ENCODE data around the gene NKAIN4. TPM values are rescaled to one million over a fixed set of nuclear protein-coding genes. Genes with fewer than 3 reads are reported as not detected.

Gene NKAIN4
- total RNA-seq, 2 experiments from 2014 or later: not detected

- ChIA-PET CTCF (ENCODE audit: unreplicated experiment) (no interaction called here), POLR2A (interaction anchor here (1.5 kb wide), 1 partner anchor 60 kb away, joined by 3 read pairs; no protein-coding TSS in a partner anchor)
- H3K9me2 ChIP-seq (ENCODE audit: insufficient read depth, low read length): no peaks in the 10 kb centered on the region
- H3K4me3 ChIP-seq (ENCODE audit: low read depth, low read length, poor library complexity, severe bottlenecking): no peak overlapping the region
- BruUV-seq (replicated peaks): no TSS peak
- no peaks in the 10 kb centered on the region for H3K9me3 ChIP-seq (ENCODE audit: low read length)
- H3K79me2 ChIP-seq (ENCODE audit: insufficient read depth, low read depth, low read length): no peaks in the 10 kb centered on the region
- no peak overlapping the region for H3K27ac ChIP-seq (ENCODE audit: low read depth, low read length, poor library complexity, severe bottlenecking)
- H2AFZ ChIP-seq (ENCODE audit: low read length): no peak overlapping the region
- no peaks in the 10 kb centered on the region for H4K20me1 ChIP-seq (ENCODE audit: insufficient read depth, low read length)
- TF ChIP-seq, protein P1, sequence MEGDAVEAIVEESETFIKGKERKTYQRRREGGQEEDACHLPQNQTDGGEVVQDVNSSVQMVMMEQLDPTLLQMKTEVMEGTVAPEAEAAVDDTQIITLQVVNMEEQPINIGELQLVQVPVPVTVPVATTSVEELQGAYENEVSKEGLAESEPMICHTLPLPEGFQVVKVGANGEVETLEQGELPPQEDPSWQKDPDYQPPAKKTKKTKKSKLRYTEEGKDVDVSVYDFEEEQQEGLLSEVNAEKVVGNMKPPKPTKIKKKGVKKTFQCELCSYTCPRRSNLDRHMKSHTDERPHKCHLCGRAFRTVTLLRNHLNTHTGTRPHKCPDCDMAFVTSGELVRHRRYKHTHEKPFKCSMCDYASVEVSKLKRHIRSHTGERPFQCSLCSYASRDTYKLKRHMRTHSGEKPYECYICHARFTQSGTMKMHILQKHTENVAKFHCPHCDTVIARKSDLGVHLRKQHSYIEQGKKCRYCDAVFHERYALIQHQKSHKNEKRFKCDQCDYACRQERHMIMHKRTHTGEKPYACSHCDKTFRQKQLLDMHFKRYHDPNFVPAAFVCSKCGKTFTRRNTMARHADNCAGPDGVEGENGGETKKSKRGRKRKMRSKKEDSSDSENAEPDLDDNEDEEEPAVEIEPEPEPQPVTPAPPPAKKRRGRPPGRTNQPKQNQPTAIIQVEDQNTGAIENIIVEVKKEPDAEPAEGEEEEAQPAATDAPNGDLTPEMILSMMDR (conservative IDR thresholded peaks at IDR 0.05; ENCODE audit: low read length): no peak
- no peak for TF ChIP-seq EZH2phosphoT487 (IDR thresholded peaks at IDR 0.05; ENCODE audit: borderline replicate concordance, low read depth, low read length)
- H3K4me1 ChIP-seq (ENCODE audit: insufficient read depth, low read length, poor library complexity, severe bottlenecking): no peaks in the 10 kb centered on the region
- DNase-seq (ENCODE audit: low spot score): no peak
- H3K36me3 ChIP-seq (ENCODE audit: insufficient read depth, low read length): peaks cover 25% of the 10 kb centered on the region; the same call in 1 of the 2 replicates
- no peak overlapping the region for H3K4me2 ChIP-seq (ENCODE audit: low read length)
- intact Hi-C loops (cut with micrococcal nuclease; ENCODE audit: unreplicated experiment): no loop called here
These were observed 30.3 kb upstream of the NKAIN4 start for GRCh38 chr20:63284544-63284949.

- Histone ChIP-seq H3K9me2 (ENCODE audit: insufficient read depth, low read length) (no peaks in the 10 kb centered on the region), H3K4me3 (ENCODE audit: low read depth, low read length, poor library complexity, severe bottlenecking) (no peak overlapping the region), H3K79me2 (ENCODE audit: insufficient read depth, low read depth, low read length) (no peaks in the 10 kb centered on the region), H4K20me1 (ENCODE audit: insufficient read depth, low read length) (no peaks in the 10 kb centered on the region), H3K36me3 (ENCODE audit: insufficient read depth, low read length) (peaks cover 29% of the 10 kb centered on the region; the same call in 1 of the 2 replicates), H3K4me2 (ENCODE audit: low read length) (no peak overlapping the region), H3K4me1 (ENCODE audit: insufficient read depth, low read length, poor library complexity, severe bottlenecking) (no peaks in the 10 kb centered on the region), H2AFZ (ENCODE audit: low read length) (no peak overlapping the region), H3K27ac (ENCODE audit: low read depth, low read length, poor library complexity, severe bottlenecking) (no peak overlapping the region), H3K9me3 (ENCODE audit: low read length) (no peaks in the 10 kb centered on the region)
- TF ChIP-seq, protein P1 (conservative IDR thresholded peaks at IDR 0.05; ENCODE audit: low read length): no peak
- TF ChIP-seq EZH2phosphoT487 (IDR thresholded peaks at IDR 0.05; ENCODE audit: borderline replicate concordance, low read depth, low read length): no peak
- DNase-seq (ENCODE audit: low spot score): no peak
- ChIA-PET POLR2A (interaction anchor here (1.5 kb wide), 1 partner anchor 60 kb away, joined by 3 read pairs; no protein-coding TSS in a partner anchor), CTCF (ENCODE audit: unreplicated experiment) (no interaction called here)
- no TSS peak for BruUV-seq (replicated peaks)
- intact Hi-C loops (cut with micrococcal nuclease; ENCODE audit: unreplicated experiment): no loop called here
These were observed 29.8 kb upstream of the NKAIN4 start for GRCh38 chr20:63284083-63284440.

GRCh38 chr20:63283397-63284082 is 29.3 kb upstream of the NKAIN4 start:
- no TSS peak for BruUV-seq (replicated peaks)
- Histone ChIP-seq H3K4me3 (ENCODE audit: low read depth, low read length, poor library complexity, severe bottlenecking) (no peak overlapping the region), H3K4me2 (ENCODE audit: low read length) (no peak overlapping the region), H3K9me3 (ENCODE audit: low read length) (no peaks in the 10 kb centered on the region), H3K4me1 (ENCODE audit: insufficient read depth, low read length, poor library complexity, severe bottlenecking) (no peaks in the 10 kb centered on the region), H4K20me1 (ENCODE audit: insufficient read depth, low read length) (no peaks in the 10 kb centered on the region), H3K79me2 (ENCODE audit: insufficient read depth, low read depth, low read length) (no peaks in the 10 kb centered on the region), H3K27ac (ENCODE audit: low read depth, low read length, poor library complexity, severe bottlenecking) (no peak overlapping the region), H3K36me3 (ENCODE audit: insufficient read depth, low read length) (peaks cover 29% of the 10 kb centered on the region; the same call in 1 of the 2 replicates), H3K9me2 (ENCODE audit: insufficient read depth, low read length) (no peaks in the 10 kb centered on the region), H2AFZ (ENCODE audit: low read length) (no peak overlapping the region)
- DNase-seq (ENCODE audit: low spot score): no peak
- POLR2A ChIA-PET: no interaction called here
- CTCF ChIA-PET (ENCODE audit: unreplicated experiment): no interaction called here
- TF ChIP-seq, protein P1 (conservative IDR thresholded peaks at IDR 0.05; ENCODE audit: low read length): no peak
- TF ChIP-seq EZH2phosphoT487 (IDR thresholded peaks at IDR 0.05; ENCODE audit: borderline replicate concordance, low read depth, low read length): no peak
- intact Hi-C loops (cut with micrococcal nuclease; ENCODE audit: unreplicated experiment): no loop called here

All from OCI-LY7 (cell line).